ENCODE data around the gene SMPD1.
"Not testable (repeated sequence)": the region's sequence is repeated elsewhere in the genome, so short reads cannot be mapped to it uniquely, and the experiment has no call there.

The SMPD1 gene

GRCh38 chr11:6390718-6391469 lies 620 bp downstream of the SMPD1 start:
- DNase-seq (ENCODE audit: low read depth), result no peak

GRCh38 chr11:6391537-6392134 lies 1.4 kb downstream of the SMPD1 start:
- no peak for DNase-seq (ENCODE audit: low read depth)

GRCh38 chr11:6392251-6392650 lies 2.0 kb downstream of the SMPD1 start:
- not testable (repeated sequence) for DNase-seq (ENCODE audit: low read depth)

GRCh38 chr11:6393989-6394670 lies 3.9 kb downstream of the SMPD1 start:
- DNase-seq (ENCODE audit: low read depth), result no peak

GRCh38 chr11:6395470-6396060 lies 5.3 kb downstream of the SMPD1 start:
- no peak for DNase-seq (ENCODE audit: low read depth)

GRCh38 chr11:6397156-6397555 lies 6.9 kb downstream of the SMPD1 start:
- no peak for DNase-seq (ENCODE audit: low read depth)

- no peak for DNase-seq (ENCODE audit: low read depth)
Observed at GRCh38 chr11:6397636-6398035, 7.4 kb downstream of the SMPD1 start.

GRCh38 chr11:6400431-6401345 lies 10.4 kb downstream of the SMPD1 start:
- no peak for DNase-seq (ENCODE audit: low read depth)

- DNase-seq (ENCODE audit: low read depth), result no peak
Observed at GRCh38 chr11:6401464-6401863, 11.2 kb downstream of the SMPD1 start.

- DNase-seq (ENCODE audit: low read depth), result no peak
Observed at GRCh38 chr11:6402061-6402470, 11.8 kb downstream of the SMPD1 start.

- no peak for DNase-seq (ENCODE audit: low read depth)
Observed at GRCh38 chr11:6402561-6402981, 12.3 kb downstream of the SMPD1 start.

- DNase-seq (ENCODE audit: low read depth), result no peak
Observed at GRCh38 chr11:6403539-6403938, 13.3 kb downstream of the SMPD1 start.

- DNase-seq (ENCODE audit: low read depth), result no peak
Observed at GRCh38 chr11:6404342-6405051, 14.2 kb downstream of the SMPD1 start.

GRCh38 chr11:6405052-6405667 lies 14.9 kb downstream of the SMPD1 start:
- DNase-seq (ENCODE audit: low read depth), result no peak

- no peak for DNase-seq (ENCODE audit: low read depth)
Observed at GRCh38 chr11:6405846-6406245, 15.6 kb downstream of the SMPD1 start.

- no peak for DNase-seq (ENCODE audit: low read depth)
Observed at GRCh38 chr11:6406370-6406769, 16.1 kb downstream of the SMPD1 start.

GRCh38 chr11:6410695-6411430 lies 20.6 kb downstream of the SMPD1 start:
- DNase-seq (ENCODE audit: low read depth), result no peak

GRCh38 chr11:6411594-6412031 lies 21.3 kb downstream of the SMPD1 start:
- DNase-seq (ENCODE audit: low read depth), result no peak

GRCh38 chr11:6413791-6414201 lies 23.5 kb downstream of the SMPD1 start:
- no peak for DNase-seq (ENCODE audit: low read depth)

- no peak for DNase-seq (ENCODE audit: low read depth)
Observed at GRCh38 chr11:6414874-6415328, 24.6 kb downstream of the SMPD1 start.

Measured in GM04503 (cell line).